A673 (cell line): Measurements from ENCODE around the gene ORMDL2. TPM values are rescaled to one million over a fixed set of nuclear protein-coding genes. Genes with fewer than 3 reads are reported as not detected.

Experiments used
- BruUV-seq: library from RNA; stranded (reverse); fragments of 400-500 nt; replicated peaks from 2 replicates; lab custom pipeline; 2021; lab: Mats Ljungman, UMichigan
- CTCF ChIA-PET: fragments of 300-600 bp; sonication (Branson Sonifier 250); formaldehyde crosslinking; loops from one replicate; lab custom pipeline; 2022; ENCODE audit warnings: antibody characterized with exemption; lab: Charles Lee
- POLR2A ChIA-PET: fragments of 300-600 bp; sonication (Branson Sonifier 250); formaldehyde crosslinking; loops from one replicate; lab custom pipeline; 2022; ENCODE audit warnings: antibody characterized with exemption; ENCODE audit not compliant: low non-redundant PET; lab: Charles Lee
- DNase-seq: peaks from one replicate; pipeline ENCODE4 v3.0.0-alpha.2; 2015; ENCODE audit warnings: low spot score
- H3K27ac ChIP-seq: fragments of 200-600 bp; sonication (generic); 2 replicates; pipeline ENCODE4 v1.5.1; 2016; ENCODE audit warnings: mixed run types, low read depth, mild to moderate bottlenecking, mixed read lengths, antibody characterized with exemption, low read length; ENCODE audit not compliant: poor library complexity, severe bottlenecking
- H3K27me3 ChIP-seq: fragments of 200-600 bp; sonication (generic); replicated peaks from 2 replicates; pipeline ENCODE4 v1.6.1; 2017; ENCODE audit warnings: mixed run types, low read depth, mild to moderate bottlenecking, mixed read lengths, antibody characterized with exemption, low read length; ENCODE audit not compliant: insufficient read depth, poor library complexity
- H3K36me3 ChIP-seq: fragments of 200-600 bp; sonication (generic); 2 replicates; pipeline ENCODE4 v1.6.1; 2016; ENCODE audit warnings: mixed run types, mild to moderate bottlenecking, mixed read lengths, antibody characterized with exemption, low read length; ENCODE audit not compliant: insufficient read depth, poor library complexity, severe bottlenecking
- H3K4me1 ChIP-seq: fragments of 200-600 bp; sonication (generic); 2 replicates; pipeline ENCODE4 v1.6.1; 2017; ENCODE audit warnings: mixed run types, mild to moderate bottlenecking, mixed read lengths, antibody characterized with exemption, low read length; ENCODE audit not compliant: insufficient read depth, poor library complexity, severe bottlenecking
- H3K4me3 ChIP-seq: fragments of 200-600 bp; sonication (generic); 2 replicates; pipeline ENCODE4 v1.5.1; 2016; ENCODE audit warnings: low read depth, mixed run types, mild to moderate bottlenecking, mixed read lengths, low read length; ENCODE audit not compliant: poor library complexity, severe bottlenecking
- H3K9me3 ChIP-seq: fragments of 200-600 bp; sonication (generic); 2 replicates; pipeline ENCODE4 v1.6.1; 2016; ENCODE audit warnings: mixed run types, low read depth, mild to moderate bottlenecking, mixed read lengths, antibody characterized with exemption, low read length; ENCODE audit not compliant: poor library complexity, severe bottlenecking
- EZH2 ChIP-seq: fragments of 200-600 bp; sonication (generic); IDR thresholded peaks from 2 replicates; pipeline ENCODE4 v1.6.1; 2017; ENCODE audit warnings: borderline replicate concordance, low read depth, mild to moderate bottlenecking, mixed read lengths, antibody characterized with exemption, low read length; ENCODE audit not compliant: poor library complexity, severe bottlenecking
- intact Hi-C: fragments of 100-400 bp; cut with micrococcal nuclease; formaldehyde crosslinking; loops from one replicate; pipeline ENCODE4 v1.10.0; 2022; ENCODE audit not compliant: unreplicated experiment
- total RNA-seq: library from RNA; stranded (reverse); gene quantifications from 2 replicates; pipeline ENCODE4 v1.2.3, GENCODE V29; 2021
- TF ChIP-seq, protein P1 (sequence below): fragments of 300-800, 200-600 bp; sonication (generic); conservative IDR thresholded peaks from 2 replicates; pipeline ENCODE4 v1.5.1; 2017; ENCODE audit warnings: low read depth, mild to moderate bottlenecking, antibody characterized with exemption, low read length, moderate library complexity, mixed read lengths

ORMDL2 gene
- total RNA-seq, 1 experiment from 2014 or later = 32.3 TPM

DNA sequence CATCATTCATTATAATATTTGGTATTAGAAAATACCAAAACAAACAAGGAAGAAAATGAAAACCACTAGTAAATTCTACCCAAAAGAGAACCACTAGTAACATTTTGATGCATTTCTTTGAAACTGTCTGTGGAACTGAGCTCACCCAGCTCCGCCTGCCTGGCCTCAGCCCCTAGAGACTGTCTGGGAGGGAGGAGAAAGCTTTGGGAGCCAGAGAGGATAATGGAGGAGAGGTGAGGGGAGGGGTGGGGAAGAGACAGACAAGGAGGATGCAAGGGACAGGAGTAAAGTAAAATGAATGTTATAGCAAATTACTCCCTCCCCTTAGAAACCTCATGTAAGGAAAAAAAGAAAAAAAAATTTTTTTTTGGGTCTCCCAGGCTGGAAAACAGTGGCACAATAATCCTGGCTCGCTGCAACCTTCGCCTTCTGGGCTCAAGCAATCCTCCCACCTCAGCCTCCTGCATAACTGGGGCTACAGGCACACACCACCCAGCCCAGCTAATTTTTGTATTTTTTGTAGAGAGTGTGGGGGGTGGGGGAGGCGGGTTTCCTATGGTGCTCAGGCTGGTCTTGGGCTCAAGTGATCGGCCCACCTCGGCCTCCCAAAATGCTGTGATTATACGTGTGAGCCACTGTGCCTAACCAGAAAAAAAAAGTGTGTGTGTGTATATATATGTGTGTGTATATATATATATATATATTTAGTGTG, 28.1 kb downstream of the ORMDL2 start:
- Histone ChIP-seq H3K27ac (no peak overlapping the region), H3K36me3 (no peaks in the 10 kb centered on the region), H3K9me3 (no peaks in the 10 kb centered on the region), H3K4me1 (peaks cover 24% of the 10 kb centered on the region), H3K4me3 (no peak overlapping the region), H3K27me3 (no peaks in the 10 kb centered on the region)
- POLR2A ChIA-PET = no interaction called here
- DNase-seq = no peak
- TF ChIP-seq EZH2 = no peak
- TF ChIP-seq, protein P1, sequence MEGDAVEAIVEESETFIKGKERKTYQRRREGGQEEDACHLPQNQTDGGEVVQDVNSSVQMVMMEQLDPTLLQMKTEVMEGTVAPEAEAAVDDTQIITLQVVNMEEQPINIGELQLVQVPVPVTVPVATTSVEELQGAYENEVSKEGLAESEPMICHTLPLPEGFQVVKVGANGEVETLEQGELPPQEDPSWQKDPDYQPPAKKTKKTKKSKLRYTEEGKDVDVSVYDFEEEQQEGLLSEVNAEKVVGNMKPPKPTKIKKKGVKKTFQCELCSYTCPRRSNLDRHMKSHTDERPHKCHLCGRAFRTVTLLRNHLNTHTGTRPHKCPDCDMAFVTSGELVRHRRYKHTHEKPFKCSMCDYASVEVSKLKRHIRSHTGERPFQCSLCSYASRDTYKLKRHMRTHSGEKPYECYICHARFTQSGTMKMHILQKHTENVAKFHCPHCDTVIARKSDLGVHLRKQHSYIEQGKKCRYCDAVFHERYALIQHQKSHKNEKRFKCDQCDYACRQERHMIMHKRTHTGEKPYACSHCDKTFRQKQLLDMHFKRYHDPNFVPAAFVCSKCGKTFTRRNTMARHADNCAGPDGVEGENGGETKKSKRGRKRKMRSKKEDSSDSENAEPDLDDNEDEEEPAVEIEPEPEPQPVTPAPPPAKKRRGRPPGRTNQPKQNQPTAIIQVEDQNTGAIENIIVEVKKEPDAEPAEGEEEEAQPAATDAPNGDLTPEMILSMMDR = no peak
- BruUV-seq = no TSS peak
- intact Hi-C loops = no loop called here
- CTCF ChIA-PET = interaction anchor here (0.7 kb wide), 1 partner anchor 188 kb away, joined by 3 read pairs; no protein-coding TSS in a partner anchor

DNA sequence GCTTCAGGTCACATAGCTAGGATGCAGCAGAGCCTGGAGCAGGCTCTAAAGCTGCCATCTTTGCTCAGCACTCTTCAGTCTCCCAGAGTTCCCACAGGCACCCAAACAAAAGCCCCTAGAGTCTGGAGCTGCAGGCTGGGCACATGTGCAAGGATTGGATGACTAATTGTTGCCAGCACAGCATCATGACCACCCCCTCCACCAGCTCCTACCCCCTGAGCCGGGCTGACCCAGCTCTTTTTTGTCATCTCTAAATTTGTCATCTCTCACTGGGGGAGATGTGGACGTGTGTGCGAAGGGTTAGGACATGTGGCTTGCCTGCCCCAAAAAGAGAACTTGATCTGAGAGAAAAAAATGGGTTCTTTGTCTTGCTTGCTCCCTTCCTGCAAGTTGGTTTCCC, 29.2 kb downstream of the ORMDL2 start:
- TF ChIP-seq, protein P1 = no peak
- no peak for TF ChIP-seq EZH2
- Histone ChIP-seq H3K4me1 (peaks cover 24% of the 10 kb centered on the region), H3K9me3 (no peaks in the 10 kb centered on the region), H3K27ac (peak overlapping the region; percentile 46), H3K27me3 (no peaks in the 10 kb centered on the region), H3K4me3 (no peak overlapping the region), H3K36me3 (no peaks in the 10 kb centered on the region)
- ChIA-PET POLR2A (no interaction called here), CTCF (no interaction called here)
- no peak for DNase-seq
- intact Hi-C loops = no loop called here
- BruUV-seq = no TSS peak

DNA sequence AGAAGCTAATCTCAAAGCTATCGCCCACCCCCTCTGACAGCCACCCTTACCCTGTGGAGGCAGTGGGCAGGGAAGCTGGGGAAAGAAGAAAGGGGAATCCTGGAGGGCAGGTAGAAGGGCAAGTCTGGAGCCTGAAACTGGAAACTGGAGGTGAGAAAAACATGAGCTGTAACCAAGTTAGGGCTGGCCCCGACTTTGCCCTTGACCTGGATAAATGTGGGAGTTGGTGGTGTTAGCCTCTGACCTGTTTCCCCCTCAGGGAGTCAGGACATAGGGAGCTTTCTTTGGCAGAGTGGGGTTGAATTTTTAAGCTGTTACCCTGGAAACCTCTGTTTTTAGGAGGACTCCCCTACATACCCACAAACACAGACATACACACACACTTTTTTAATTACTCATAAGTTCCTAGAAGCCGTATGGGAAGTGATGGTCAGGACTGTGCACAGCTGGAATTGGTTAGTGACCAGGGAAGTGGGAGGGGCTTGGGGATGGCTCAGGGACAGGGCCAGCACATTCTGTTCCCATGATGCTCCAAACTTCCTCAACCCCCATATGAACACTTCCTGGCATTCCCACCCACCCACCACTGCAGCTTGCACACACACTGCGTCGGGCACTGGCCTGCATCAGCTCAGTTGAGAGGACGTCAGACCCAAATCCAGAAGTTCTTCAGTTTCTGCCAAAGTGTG, 29.9 kb downstream of the ORMDL2 start:
- ChIA-PET POLR2A (interaction anchor here (0.7 kb wide), 1 partner anchor 674 kb away, joined by 17 read pairs; the partner anchor contains the start of gene RBMS2), CTCF (interaction anchor here (1.1 to 1.2 kb wide), 2 partner anchors 30 to 93 kb away, joined by 3 to 10 read pairs; partner anchors contain the start of gene ORMDL2)
- no TSS peak for BruUV-seq
- H3K27me3 ChIP-seq = no peaks in the 10 kb centered on the region
- intact Hi-C loops = no loop called here
- DNase-seq = peak; percentile 77
- H3K27ac ChIP-seq = peak overlapping the region; percentile 46
- H3K4me1 ChIP-seq = peaks cover 21% of the 10 kb centered on the region
- TF ChIP-seq EZH2 = no peak
- TF ChIP-seq, protein P1 = no peak
- H3K9me3 ChIP-seq = no peaks in the 10 kb centered on the region
- H3K36me3 ChIP-seq = no peaks in the 10 kb centered on the region
- H3K4me3 ChIP-seq = no peak overlapping the region
